Transverse colon (tissue), 4 donors: ENCODE results near the gene FOXA1. TPM values are rescaled to one million over a fixed set of nuclear protein-coding genes. Genes with fewer than 3 reads are reported as not detected.

ENCODE experiments used
- DNase-seq: peaks from one replicate; pipeline ENCODE4 v3.0.0-alpha.2; 2019
- H3K27ac ChIP-seq, 4 donors: fragments of 200-600 bp; sonication (generic); 2 replicates each; pipeline ENCODE4 v1.5.1; 2016 to 2018; ENCODE audit warnings: inconsistent platforms in 4 of 4
- H3K27me3 ChIP-seq: fragments of 200-600 bp; sonication (generic); 2 replicates; pipeline ENCODE4 v1.5.1; 2017; ENCODE audit warnings: inconsistent platforms
- H3K36me3 ChIP-seq, 4 donors: fragments of 200-600 bp; sonication (generic); 2 replicates each; pipeline ENCODE4 v1.5.1; 2017 to 2019; ENCODE audit warnings: inconsistent platforms in 4 of 4
- H3K4me1 ChIP-seq, 4 donors: fragments of 200-600 bp; sonication (generic); 2 replicates each; pipeline ENCODE4 v1.5.1; 2017 to 2020; ENCODE audit warnings: inconsistent platforms in 4 of 4
- H3K4me3 ChIP-seq, 4 donors: fragments of 200-600 bp; sonication (generic); 1 replicate in 1 of 4; 2 replicates in 3 of 4; pipeline versions ENCODE4 v1.5.1 to v1.6.1; 2017 to 2019; ENCODE audit warnings: inconsistent platforms in 4 of 4
- H3K9me3 ChIP-seq, 2 donors: fragments of 200-600 bp; sonication (generic); 2 replicates each; pipeline ENCODE4 v1.5.1; 2017 to 2019; ENCODE audit warnings: inconsistent platforms in 2 of 2
- EP300 ChIP-seq: sonication (generic); formaldehyde crosslinking; IDR thresholded peaks from one replicate; pipeline ENCODE4 v1.6.1; 2017; ENCODE audit warnings: antibody characterized with exemption, low read depth
- POLR2A ChIP-seq: fragments of 450-650 bp; IDR thresholded peaks from one replicate; pipeline ENCODE4 v1.6.1; 2016; ENCODE audit warnings: antibody characterized with exemption, mild to moderate bottlenecking, moderate library complexity
- POLR2AphosphoS5 ChIP-seq, 3 donors: sonication (generic); formaldehyde crosslinking; IDR thresholded peaks; one replicate each; pipeline ENCODE4 v1.6.1; 2016; ENCODE audit warnings: antibody characterized with exemption in 3 of 3
- WGBS, 2 donors: methylation state at CpG; one replicate each; pipeline ENCODE4 v1.1.5; 2018; ENCODE audit warnings: low coverage in 1 of 2; 5-methylcytosine and 5-hydroxymethylcytosine counted together
- in situ Hi-C, 4 donors: fragments of 200-750 bp; cut with MboI; loops; one replicate each; pipeline versions ENCODE4 v1.15.0 to v1.15.1; 2017; ENCODE audit warnings: low sequenced_read_pairs in 3 of 4, low pct_ligation_motif_present in 1 of 4, low pct_unique_long_range_greater_than_20kb in 1 of 4
- intact Hi-C: fragments of 100-400 bp; cut with DNase I; formaldehyde crosslinking; loops from one replicate; pipeline ENCODE4 v1.15.1; 2023; ENCODE audit warnings: low total_unique reads
- total RNA-seq, 4 donors: library from RNA; depleted of rRNA; stranded (reverse); fragments of >200 nt; gene quantifications; one replicate each; pipeline ENCODE4 v1.1.0, GENCODE V29; 2016
- TF ChIP-seq, protein P1 (sequence below), 5 experiments: fragments of 200-600 bp in 3 of 5; fragments of 450-650 bp in 2 of 5; sonication (generic) in 3 of 5; IDR thresholded peaks; 1 replicate in 2 of 5; 2 replicates in 3 of 5; pipeline ENCODE4 v1.5.1; 2016 to 2017; ENCODE audit warnings: antibody characterized with exemption in 5 of 5, inconsistent platforms in 3 of 5, mild to moderate bottlenecking in 2 of 5, moderate library complexity in 1 of 5

FOXA1 gene
- total RNA-seq, 4 donors from 2014 or later, result 53.2 to 157 (median 71.4) TPM

DNA sequence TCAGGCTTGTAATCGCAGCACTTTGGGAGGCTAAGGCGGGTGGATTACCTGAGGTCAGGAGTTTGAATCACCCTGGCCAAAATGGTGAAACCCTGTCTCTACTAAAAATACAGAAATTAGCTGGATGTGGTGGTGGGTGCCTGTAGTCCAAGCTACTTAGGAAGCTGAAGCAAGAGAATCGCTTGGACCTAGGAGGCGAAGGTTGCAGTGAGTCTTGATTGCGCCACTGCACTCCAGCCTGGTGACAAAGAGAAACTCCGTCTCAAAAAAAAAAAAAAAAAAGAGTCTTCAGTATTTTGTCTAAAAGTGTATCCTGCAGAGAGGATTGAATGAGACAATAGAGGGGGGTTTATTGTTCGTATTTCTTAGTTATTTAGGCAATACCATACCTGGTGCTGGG is 25.3 kb downstream of the FOXA1 start:
- Histone ChIP-seq H3K27ac (no peak overlapping the region), H3K4me3 (no peak overlapping the region), H3K4me1 (peaks cover 0 to 8% (median 3%) of the 10 kb centered on the region in 4 donors), H3K27me3 (peaks cover under 1% of the 10 kb centered on the region), H3K9me3 (no peaks in the 10 kb centered on the region), H3K36me3 (no peaks in the 10 kb centered on the region)
- in situ Hi-C loops (loop anchor here in 2 of 4 donors (10.0 to 25.0 kb wide), 2 partner anchors 307 to 315 kb away; no protein-coding TSS in a partner anchor), intact Hi-C loops (no loop called here)
- TF ChIP-seq, protein P1, sequence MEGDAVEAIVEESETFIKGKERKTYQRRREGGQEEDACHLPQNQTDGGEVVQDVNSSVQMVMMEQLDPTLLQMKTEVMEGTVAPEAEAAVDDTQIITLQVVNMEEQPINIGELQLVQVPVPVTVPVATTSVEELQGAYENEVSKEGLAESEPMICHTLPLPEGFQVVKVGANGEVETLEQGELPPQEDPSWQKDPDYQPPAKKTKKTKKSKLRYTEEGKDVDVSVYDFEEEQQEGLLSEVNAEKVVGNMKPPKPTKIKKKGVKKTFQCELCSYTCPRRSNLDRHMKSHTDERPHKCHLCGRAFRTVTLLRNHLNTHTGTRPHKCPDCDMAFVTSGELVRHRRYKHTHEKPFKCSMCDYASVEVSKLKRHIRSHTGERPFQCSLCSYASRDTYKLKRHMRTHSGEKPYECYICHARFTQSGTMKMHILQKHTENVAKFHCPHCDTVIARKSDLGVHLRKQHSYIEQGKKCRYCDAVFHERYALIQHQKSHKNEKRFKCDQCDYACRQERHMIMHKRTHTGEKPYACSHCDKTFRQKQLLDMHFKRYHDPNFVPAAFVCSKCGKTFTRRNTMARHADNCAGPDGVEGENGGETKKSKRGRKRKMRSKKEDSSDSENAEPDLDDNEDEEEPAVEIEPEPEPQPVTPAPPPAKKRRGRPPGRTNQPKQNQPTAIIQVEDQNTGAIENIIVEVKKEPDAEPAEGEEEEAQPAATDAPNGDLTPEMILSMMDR (IDR thresholded peaks at IDR 0.05), result no peak
- TF ChIP-seq POLR2A (no peak), POLR2AphosphoS5 (IDR thresholded peaks at IDR 0.05) (no peak), EP300 (no peak)
- DNase-seq, result no peak
- WGBS, 2 donors, result 85 to 93% methylated on average over 4 to 7 of the region's 7 CpGs

GRCh38 chr14:37566811-37567371 is 28.2 kb downstream of the FOXA1 start:
- in situ Hi-C loops (loop anchor here in 2 of 4 donors (10.0 to 25.0 kb wide), 2 partner anchors 305 to 312 kb away; no protein-coding TSS in a partner anchor), intact Hi-C loops (no loop called here)
- Histone ChIP-seq H3K9me3 (no peaks in the 10 kb centered on the region), H3K27me3 (no peaks in the 10 kb centered on the region), H3K4me1 (peaks cover 0 to 13% (median 7%) of the 10 kb centered on the region in 4 donors), H3K27ac (peak overlapping the region; percentile 59 to 81 (median 73)), H3K36me3 (no peaks in the 10 kb centered on the region), H3K4me3 (peak overlapping the region in 3 of 4 donors; percentile 19 to 28 (median 23))
- 21 to 24% methylated on average over 3 of the region's 3 CpGs for WGBS, 2 donors
- TF ChIP-seq EP300, result no peak
- TF ChIP-seq, protein P1 (IDR thresholded peaks at IDR 0.05), result no peak
- peak; percentile 76 for TF ChIP-seq POLR2A
- peak in 2 of 3 donors; percentile 75 to 76 for TF ChIP-seq POLR2AphosphoS5 (IDR thresholded peaks at IDR 0.05)
- no peak for DNase-seq

GRCh38 chr14:37565550-37565949 is 29.5 kb downstream of the FOXA1 start:
- no peak for DNase-seq
- in situ Hi-C loops, result loop anchor here in 2 of 4 donors (10.0 to 25.0 kb wide), 2 partner anchors 303 to 311 kb away; no protein-coding TSS in a partner anchor
- peak overlapping the region; percentile 59 to 81 (median 73) for H3K27ac ChIP-seq

GRCh38 chr14:37563189-37563588 is 31.9 kb downstream of the FOXA1 start:
- intact Hi-C loops, result no loop called here
- no peaks in the 10 kb centered on the region for H3K9me3 ChIP-seq
- in situ Hi-C loops, result loop anchor here in 2 of 4 donors (10.0 to 25.0 kb wide), 2 partner anchors 301 to 308 kb away; no protein-coding TSS in a partner anchor
- no peaks in the 10 kb centered on the region for H3K36me3 ChIP-seq
- WGBS, 2 donors, result 8 to 46% methylated on average over 2 of the region's 2 CpGs
- TF ChIP-seq POLR2AphosphoS5 (IDR thresholded peaks at IDR 0.05), result peak in 1 of 3 donors; percentile 42
- TF ChIP-seq, protein P1 (IDR thresholded peaks at IDR 0.05), result no peak
- no peak overlapping the region for H3K4me3 ChIP-seq
- peaks cover 0 to 17% (median 9%) of the 10 kb centered on the region in 4 donors for H3K4me1 ChIP-seq
- H3K27ac ChIP-seq, result peak overlapping the region; percentile 14 to 81 (median 66)
- DNase-seq, result no peak
- H3K27me3 ChIP-seq, result no peaks in the 10 kb centered on the region

More at GRCh38 chr14:37565550-37565949, 29.5 kb downstream of the FOXA1 start:
- Histone ChIP-seq H3K27me3 (no peaks in the 10 kb centered on the region), H3K4me1 (peaks cover 0 to 17% (median 9%) of the 10 kb centered on the region in 4 donors), H3K36me3 (no peaks in the 10 kb centered on the region), H3K4me3 (peak overlapping the region in 3 of 4 donors; percentile 19 to 28 (median 23)), H3K9me3 (no peaks in the 10 kb centered on the region)
- 41 to 44% methylated on average over 1 of the region's 1 CpG for WGBS, 2 donors
- intact Hi-C loops, result no loop called here
- no peak for TF ChIP-seq POLR2AphosphoS5 (IDR thresholded peaks at IDR 0.05)
- TF ChIP-seq, protein P1 (IDR thresholded peaks at IDR 0.05), result peak; percentile 25 to 65 (median 38)
